Mesothelial cell of epicardium (in vitro differentiated cells): ENCODE measurements around the gene BTD. TPM values are rescaled to one million over a fixed set of nuclear protein-coding genes. Genes with fewer than 3 reads are reported as not detected.

ENCODE experiments used
- DNase-seq, 2 experiments: peaks; one replicate each; pipeline ENCODE4 v3.0.0; 2021; ENCODE audit warnings: low spot score in 2 of 2; ENCODE audit not compliant: unreplicated experiment in 2 of 2
- H3K27ac Mint-ChIP-seq: 2 replicates; pipeline ENCODE4 v1.8.0; 2021; ENCODE audit warnings: mixed read lengths
- H3K27me3 Mint-ChIP-seq: 2 replicates; pipeline ENCODE4 v1.8.0; 2021; ENCODE audit warnings: low read depth, mixed read lengths
- H3K36me3 Mint-ChIP-seq: 2 replicates; pipeline ENCODE4 v1.8.0; 2021; ENCODE audit warnings: mixed read lengths
- H3K4me1 Mint-ChIP-seq: 2 replicates; pipeline ENCODE4 v1.8.0; 2021; ENCODE audit warnings: mixed read lengths
- H3K4me3 Mint-ChIP-seq: 2 replicates; pipeline ENCODE4 v1.8.0; 2021; ENCODE audit warnings: mild to moderate bottlenecking, moderate library complexity, mixed read lengths
- H3K9me3 Mint-ChIP-seq: 2 replicates; pipeline ENCODE4 v1.8.0; 2021; ENCODE audit warnings: mixed read lengths
- CTCF ChIP-seq: fragments of 200-600 bp; sonication (generic); IDR thresholded peaks from one replicate; pipeline ENCODE4 v1.5.0; 2021; ENCODE audit warnings: antibody characterized with exemption; ENCODE audit not compliant: unreplicated experiment
- total RNA-seq: library from RNA; stranded (reverse); gene quantifications from 3 replicates; pipeline ENCODE4 v1.2.1, GENCODE V29; 2021

BTD gene
- total RNA-seq, 1 donor from 2014 or later: 12.5 TPM

- H3K9me3 Mint-ChIP-seq: peaks cover 33% of the 10 kb centered on the region
- no peak overlapping the region for H3K4me3 Mint-ChIP-seq
- no peak overlapping the region for H3K27ac Mint-ChIP-seq
- no peak for DNase-seq
- no peaks in the 10 kb centered on the region for H3K4me1 Mint-ChIP-seq
- peaks cover 37% of the 10 kb centered on the region for H3K36me3 Mint-ChIP-seq
- no peak for TF ChIP-seq CTCF
- no peaks in the 10 kb centered on the region for H3K27me3 Mint-ChIP-seq
Measured at GRCh38 chr3:15665510-15666150, 64.1 kb downstream of the BTD start.

GRCh38 chr3:15666277-15666676 is 64.7 kb downstream of the BTD start:
- H3K36me3 Mint-ChIP-seq: peaks cover 37% of the 10 kb centered on the region
- H3K4me1 Mint-ChIP-seq: no peaks in the 10 kb centered on the region
- DNase-seq: no peak
- no peak for TF ChIP-seq CTCF
- H3K4me3 Mint-ChIP-seq: no peak overlapping the region
- no peak overlapping the region for H3K27ac Mint-ChIP-seq
- H3K27me3 Mint-ChIP-seq: no peaks in the 10 kb centered on the region
- peaks cover 29% of the 10 kb centered on the region for H3K9me3 Mint-ChIP-seq

- no peaks in the 10 kb centered on the region for H3K4me1 Mint-ChIP-seq
- H3K27ac Mint-ChIP-seq: no peak overlapping the region
- no peak for TF ChIP-seq CTCF
- H3K4me3 Mint-ChIP-seq: no peak overlapping the region
- H3K27me3 Mint-ChIP-seq: no peaks in the 10 kb centered on the region
- DNase-seq: no peak
- peaks cover 18% of the 10 kb centered on the region for H3K9me3 Mint-ChIP-seq
- peaks cover 37% of the 10 kb centered on the region for H3K36me3 Mint-ChIP-seq
Measured at GRCh38 chr3:15667484-15667883, 65.9 kb downstream of the BTD start.

GRCh38 chr3:15673536-15673935 is 72.0 kb downstream of the BTD start:
- no peaks in the 10 kb centered on the region for H3K27me3 Mint-ChIP-seq
- DNase-seq: no peak
- TF ChIP-seq CTCF: no peak
- no peak overlapping the region for H3K4me3 Mint-ChIP-seq
- H3K36me3 Mint-ChIP-seq: peaks cover 20% of the 10 kb centered on the region
- H3K27ac Mint-ChIP-seq: no peak overlapping the region
- no peaks in the 10 kb centered on the region for H3K4me1 Mint-ChIP-seq
- H3K9me3 Mint-ChIP-seq: no peaks in the 10 kb centered on the region

- TF ChIP-seq CTCF: no peak
- no peak overlapping the region for H3K27ac Mint-ChIP-seq
- H3K36me3 Mint-ChIP-seq: peaks cover 18% of the 10 kb centered on the region
- no peaks in the 10 kb centered on the region for H3K4me1 Mint-ChIP-seq
- no peaks in the 10 kb centered on the region for H3K27me3 Mint-ChIP-seq
- DNase-seq: no peak
- H3K9me3 Mint-ChIP-seq: no peaks in the 10 kb centered on the region
- no peak overlapping the region for H3K4me3 Mint-ChIP-seq
Measured at GRCh38 chr3:15676259-15676658, 74.7 kb downstream of the BTD start.

- Mint-ChIP-seq H3K4me3 (no peak overlapping the region), H3K27me3 (no peaks in the 10 kb centered on the region), H3K27ac (no peak overlapping the region)
Measured at GRCh38 chr3:15679306-15679705, 77.8 kb downstream of the BTD start.

More at GRCh38 chr3:15679306-15679705, 77.8 kb downstream of the BTD start:
- Mint-ChIP-seq H3K4me1 (peaks cover 16% of the 10 kb centered on the region), H3K9me3 (no peaks in the 10 kb centered on the region), H3K36me3 (peaks cover 23% of the 10 kb centered on the region)
- no peak for DNase-seq
- no peak for TF ChIP-seq CTCF
